GM18907 (cell line): ENCODE results near the gene KDM3A.
"Not testable (repeated sequence)": the region's sequence is repeated elsewhere in the genome, so short reads cannot be mapped to it uniquely, and the experiment has no call there.

Experiments
- ATAC-seq: cut with Tn5 transposase; IDR thresholded peaks from one replicate; pipeline ENCODE4 v1.9.1; 2021; ENCODE audit warnings: mild to moderate bottlenecking, moderate library complexity; ENCODE audit not compliant: unreplicated experiment

KDM3A gene

DNA sequence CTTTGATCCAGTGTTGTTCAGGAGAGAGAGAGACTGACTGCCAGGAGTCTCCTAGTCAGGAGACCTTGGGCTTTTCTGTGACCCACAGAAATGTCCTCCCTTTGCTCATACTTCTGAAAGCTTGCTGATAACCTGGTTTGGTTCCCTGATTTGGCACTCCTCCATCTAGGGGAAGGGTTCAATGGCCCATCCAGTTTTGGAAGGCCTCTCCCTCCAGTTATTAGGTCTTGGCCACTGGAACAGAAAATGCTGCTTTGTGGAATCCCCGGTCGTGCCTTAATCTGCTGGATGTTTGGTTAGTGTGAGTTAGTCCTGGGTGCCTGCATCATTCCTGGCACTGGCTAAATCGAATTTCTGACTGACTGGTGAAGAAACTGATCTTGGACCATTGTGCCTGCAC, 35.7 kb downstream of the KDM3A start:
- no peak for ATAC-seq

DNA sequence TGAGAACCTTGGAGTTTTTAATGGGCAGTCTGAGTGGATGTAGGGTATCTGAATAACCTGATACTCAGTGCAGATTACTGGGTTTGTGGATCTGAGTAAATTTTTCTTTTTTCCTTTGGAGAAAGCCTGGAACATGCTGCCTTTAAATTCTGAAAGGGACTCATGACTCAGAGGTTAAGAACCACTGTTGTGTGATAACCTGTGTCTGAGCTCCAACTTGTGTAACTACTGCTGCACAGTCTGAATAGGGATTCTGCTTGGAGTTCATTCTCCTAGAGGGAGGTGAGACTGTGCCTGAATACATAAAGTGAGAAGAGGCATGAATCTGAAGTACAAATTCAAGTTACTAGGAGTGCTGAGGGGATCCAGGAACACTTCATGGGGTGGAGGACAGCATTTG, 36.2 kb downstream of the KDM3A start:
- no peak for ATAC-seq

DNA sequence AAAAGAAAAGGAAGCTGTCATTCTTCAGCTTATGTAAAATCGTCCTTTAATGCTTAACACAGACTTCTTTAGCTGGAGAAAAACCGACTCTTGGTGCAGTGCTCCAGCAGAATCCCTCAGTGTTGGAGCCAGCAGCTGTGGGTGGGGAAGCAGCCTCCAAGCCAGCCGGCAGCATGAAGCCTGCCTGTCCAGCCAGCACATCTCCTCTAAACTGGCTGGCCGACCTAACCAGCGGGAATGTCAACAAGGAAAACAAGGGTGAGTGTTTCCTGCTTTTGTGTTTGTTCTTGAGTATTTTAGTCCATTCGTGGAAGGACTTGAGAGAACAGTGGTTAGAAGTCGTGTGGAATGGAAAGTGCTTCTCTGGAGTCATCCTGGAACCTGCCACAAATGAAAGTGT, 38.9 kb downstream of the KDM3A start:
- ATAC-seq = no peak

GRCh38 chr2:86482034-86482433, 40.9 kb downstream of the KDM3A start:
- ATAC-seq = no peak

GRCh38 chr2:86484385-86484784, 43.2 kb downstream of the KDM3A start:
- no peak for ATAC-seq

DNA sequence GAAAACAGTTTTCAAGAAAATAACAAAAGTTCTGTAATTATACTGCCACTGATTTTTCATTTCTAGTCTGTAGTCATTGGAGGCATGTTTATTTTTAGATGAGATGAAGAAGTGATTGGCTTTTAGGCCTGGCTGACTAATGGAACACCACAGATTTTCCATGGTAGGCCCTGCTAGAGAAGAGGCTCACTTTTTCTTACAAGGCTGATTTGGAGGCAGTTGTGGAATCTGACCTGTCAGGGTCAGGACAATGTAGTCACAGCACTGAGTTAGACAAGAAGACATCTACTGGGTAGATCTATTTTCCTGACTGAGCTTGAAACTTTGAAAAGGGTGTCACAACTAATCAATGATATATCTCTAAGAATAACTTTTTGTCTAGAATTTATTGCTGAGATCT, 43.9 kb downstream of the KDM3A start:
- ATAC-seq = no peak

- ATAC-seq = no peak
Observed at GRCh38 chr2:86485802-86486201, 44.6 kb downstream of the KDM3A start.

DNA sequence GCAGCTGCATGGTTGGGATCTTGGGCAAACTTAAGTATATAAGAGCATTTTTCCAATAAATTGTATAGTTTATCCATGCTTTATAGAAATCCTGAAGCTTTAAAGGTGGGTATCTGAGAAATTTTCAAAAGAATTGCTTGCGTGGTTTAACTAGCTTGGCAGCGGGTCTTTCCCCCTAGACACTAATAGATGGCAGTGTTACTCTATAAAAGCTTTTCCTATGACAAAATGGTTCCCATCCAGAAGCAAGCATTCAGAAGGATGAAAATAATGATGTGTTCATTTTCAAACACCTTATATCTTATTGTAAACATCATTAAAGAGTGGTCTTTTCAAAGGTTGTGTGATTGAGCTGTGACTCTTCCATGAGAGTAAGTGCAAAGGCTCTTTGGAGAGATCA, 45.9 kb downstream of the KDM3A start:
- no peak for ATAC-seq

GRCh38 chr2:86488561-86489250, 47.5 kb downstream of the KDM3A start:
- ATAC-seq = no peak

DNA sequence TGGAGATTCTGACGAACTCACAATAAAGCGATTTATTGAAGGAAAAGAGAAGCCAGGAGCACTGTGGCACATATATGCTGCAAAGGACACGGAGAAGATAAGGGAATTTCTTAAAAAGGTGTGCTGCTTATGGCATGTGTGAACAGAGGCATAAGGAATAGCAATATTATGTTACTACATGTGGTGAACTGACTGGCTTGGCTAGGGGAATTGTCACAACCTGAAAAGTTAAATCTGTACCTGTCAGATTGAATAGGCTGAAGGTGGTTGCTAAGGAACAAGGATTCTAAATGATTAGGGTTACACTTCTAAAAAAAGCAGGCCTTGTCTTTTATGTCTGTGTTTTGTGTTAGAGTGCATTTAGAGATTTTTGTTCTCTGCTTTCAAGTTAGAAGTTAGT, 48.4 kb downstream of the KDM3A start:
- ATAC-seq = no peak

DNA sequence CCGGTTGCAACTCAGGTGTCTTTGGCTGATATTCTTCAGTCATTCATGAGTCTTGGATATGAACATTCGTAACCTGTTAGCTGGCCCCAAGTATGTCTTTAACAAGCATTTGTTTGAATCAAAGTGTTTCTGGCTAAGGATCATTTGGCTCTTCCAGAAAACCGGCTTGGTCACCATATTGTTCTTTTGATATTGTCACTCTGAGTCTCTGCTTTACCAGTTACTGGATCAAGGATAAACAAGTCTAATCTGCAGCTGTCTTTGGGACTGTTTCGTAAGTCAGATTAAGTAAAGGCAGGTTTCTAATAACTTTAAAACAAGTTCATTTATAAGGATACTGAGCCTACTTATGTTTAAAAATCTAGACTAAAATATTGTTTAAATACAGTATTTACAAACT, 49.1 kb downstream of the KDM3A start:
- ATAC-seq = no peak

- no peak for ATAC-seq
Observed at GRCh38 chr2:86491088-86491487, 49.9 kb downstream of the KDM3A start.

DNA sequence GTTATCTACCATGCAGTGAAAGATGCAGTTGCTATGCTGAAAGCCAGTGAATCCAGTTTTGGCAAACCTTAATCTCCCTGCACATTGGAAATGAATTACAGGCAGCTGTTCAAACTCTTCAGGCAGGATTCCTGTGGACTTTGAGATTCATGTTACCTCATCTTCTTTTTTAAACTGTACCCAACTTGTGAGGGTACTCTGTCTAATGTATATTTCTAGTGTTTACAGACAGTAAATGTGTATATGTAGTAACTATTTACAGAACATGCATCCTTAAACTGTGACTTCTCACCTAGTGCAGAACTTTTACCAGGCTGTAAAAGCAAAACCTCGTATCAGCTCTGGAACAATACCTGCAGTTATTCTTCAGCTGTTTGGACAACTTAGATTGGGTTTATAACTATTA, 50.9 kb downstream of the KDM3A start:
- ATAC-seq = no peak

GRCh38 chr2:86496391-86496790, 55.2 kb downstream of the KDM3A start:
- ATAC-seq = not testable (repeated sequence)

- ATAC-seq = no peak
Observed at GRCh38 chr2:86498468-86499260, 57.5 kb downstream of the KDM3A start.

- no peak for ATAC-seq
Observed at GRCh38 chr2:86499326-86499725, 58.2 kb downstream of the KDM3A start.

GRCh38 chr2:86500325-86501083, 59.3 kb downstream of the KDM3A start:
- no peak for ATAC-seq

- ATAC-seq = no peak
Observed at GRCh38 chr2:86507600-86507999, 66.4 kb downstream of the KDM3A start.

DNA sequence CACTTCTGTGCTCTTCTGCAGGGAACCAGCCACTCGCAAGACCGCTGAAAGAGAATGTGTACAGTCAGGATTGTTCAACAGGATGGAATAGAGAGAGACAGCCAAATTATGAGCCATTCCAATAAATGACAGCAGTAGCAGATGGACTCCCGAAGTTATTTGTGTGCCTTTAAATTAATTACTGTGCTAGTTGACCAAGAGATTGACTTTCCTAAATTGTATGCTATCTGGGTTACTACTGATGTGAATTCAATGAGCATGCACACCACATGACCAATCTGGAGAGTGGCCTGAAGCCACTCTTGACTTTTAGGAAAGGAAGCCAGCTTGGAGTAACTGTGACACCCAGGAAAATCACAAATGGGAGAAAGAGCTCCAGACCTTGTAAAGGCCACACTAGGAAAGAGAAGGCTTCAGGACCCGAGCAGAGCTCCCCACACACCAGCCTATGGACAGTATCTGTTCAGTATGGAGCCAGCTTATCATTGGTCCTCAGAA, 69.3 kb downstream of the KDM3A start:
- no peak for ATAC-seq

- ATAC-seq = no peak
Observed at GRCh38 chr2:86512034-86512433, 70.9 kb downstream of the KDM3A start.

DNA sequence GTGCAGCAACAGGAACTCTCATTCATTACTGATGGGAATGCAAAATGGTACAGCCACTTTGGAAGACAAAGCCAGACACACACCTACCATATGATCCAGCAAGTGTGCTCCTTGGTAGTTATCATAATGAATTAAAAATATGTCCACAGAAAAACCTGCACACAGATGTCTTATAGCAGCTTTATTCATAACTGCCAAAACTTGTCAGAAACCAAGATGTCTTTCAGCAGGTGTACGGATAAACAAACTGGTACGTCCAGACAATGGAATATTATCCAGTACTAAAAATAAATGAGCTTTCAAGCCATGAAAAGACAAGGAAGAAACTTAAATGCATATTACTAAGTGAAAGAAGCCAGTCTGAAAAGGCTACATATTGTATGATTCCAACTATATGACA, 71.7 kb downstream of the KDM3A start:
- no peak for ATAC-seq
